SK-N-SH treated with all-trans-retinoic acid at 6 μM for 48 hours (cell line): ENCODE data around the gene TTC29.

Experiments
- ATAC-seq: fragments of 200-7000 bp; cut with Tn5 transposase; 3 replicates; pipeline ENCODE4 v1.9.1; 2020; ENCODE audit warnings: mild to moderate bottlenecking, moderate library complexity
- ARNTL ChIP-seq: fragments of 450-650 bp; formaldehyde crosslinking; IDR thresholded peaks from 2 replicates; pipeline ENCODE4 v1.5.0; 2020; ENCODE audit warnings: low read depth, mild to moderate bottlenecking, moderate library complexity, borderline replicate concordance
- BACH2 ChIP-seq: fragments of 250-450 bp; sonication (Bioruptor Pico); IDR thresholded peaks from 2 replicates; pipeline ENCODE4 v1.9.0; 2021; ENCODE audit warnings: mild to moderate bottlenecking, borderline replicate concordance
- CREB5 ChIP-seq: fragments of 250-450 bp; sonication (Bioruptor Pico); IDR thresholded peaks from 2 replicates; pipeline ENCODE4 v1.5.1; 2020; ENCODE audit warnings: low read depth, mild to moderate bottlenecking, moderate library complexity
- CSDC2 ChIP-seq: fragments of 250-450 bp; sonication (Bioruptor Pico); IDR thresholded peaks from 2 replicates; pipeline ENCODE4 v1.5.0; 2020; ENCODE audit warnings: mild to moderate bottlenecking, moderate library complexity
- CSRNP3 ChIP-seq: fragments of 250-450 bp; sonication (Bioruptor Pico); IDR thresholded peaks from 2 replicates; pipeline ENCODE4 v1.5.1; 2021; ENCODE audit warnings: mild to moderate bottlenecking, moderate library complexity
- ESRRG ChIP-seq: fragments of 250-450 bp; sonication (Bioruptor Pico); IDR thresholded peaks from 2 replicates; pipeline ENCODE4 v1.6.1; 2021; ENCODE audit warnings: mild to moderate bottlenecking
- GLIS3 ChIP-seq: fragments of 250-450 bp; sonication (Bioruptor Pico); IDR thresholded peaks from 2 replicates; pipeline ENCODE4 v1.5.0; 2020; ENCODE audit warnings: mild to moderate bottlenecking, moderate library complexity
- ISL1 ChIP-seq: fragments of 250-450 bp; sonication (Bioruptor Pico); IDR thresholded peaks from 2 replicates; pipeline ENCODE4 v2.1.2; 2022; ENCODE audit warnings: mild to moderate bottlenecking, moderate library complexity
- OSR1 ChIP-seq: fragments of 250-450 bp; sonication (Bioruptor Pico); IDR thresholded peaks from 2 replicates; pipeline ENCODE4 v1.8.0; 2022; ENCODE audit warnings: moderate library complexity, mild to moderate bottlenecking, inconsistent platforms
- PATZ1 ChIP-seq: fragments of 250-450 bp; sonication (Bioruptor Pico); IDR thresholded peaks from 2 replicates; pipeline ENCODE4 v1.8.0; 2020; ENCODE audit warnings: mild to moderate bottlenecking, moderate library complexity, borderline replicate concordance
- POU6F1 ChIP-seq: fragments of 250-450 bp; sonication (Bioruptor Pico); IDR thresholded peaks from 2 replicates; pipeline ENCODE4 v1.8.0; 2021; ENCODE audit warnings: low read depth, mild to moderate bottlenecking, moderate library complexity, borderline replicate concordance
- PPARA ChIP-seq: fragments of 250-450 bp; sonication (Bioruptor Pico); IDR thresholded peaks from 2 replicates; pipeline ENCODE4 v1.5.0; 2020; ENCODE audit warnings: mild to moderate bottlenecking, borderline replicate concordance
- RARB ChIP-seq: fragments of 250-450 bp; sonication (Bioruptor Pico); IDR thresholded peaks from 2 replicates; pipeline ENCODE4 v1.8.0; 2021; ENCODE audit warnings: mild to moderate bottlenecking, moderate library complexity
- SNAI2 ChIP-seq: fragments of 250-450 bp; sonication (Bioruptor Pico); IDR thresholded peaks from 2 replicates; pipeline ENCODE4 v1.5.0; 2020; ENCODE audit warnings: mild to moderate bottlenecking, moderate library complexity
- TCF4 ChIP-seq: fragments of 250-450 bp; sonication (Bioruptor Pico); IDR thresholded peaks from 2 replicates; pipeline ENCODE4 v1.8.0; 2021; ENCODE audit warnings: mild to moderate bottlenecking, moderate library complexity, borderline replicate concordance
- TOX ChIP-seq: fragments of 250-450 bp; sonication (Bioruptor Pico); IDR thresholded peaks from 2 replicates; pipeline ENCODE4 v1.8.0; 2021; ENCODE audit warnings: mild to moderate bottlenecking, moderate library complexity, borderline replicate concordance
- TSHZ2 ChIP-seq: fragments of 250-450 bp; sonication (Bioruptor Pico); IDR thresholded peaks from 2 replicates; pipeline ENCODE4 v1.5.0; 2020; ENCODE audit warnings: mild to moderate bottlenecking, moderate library complexity
- ZC3H10 ChIP-seq: fragments of 250-450 bp; sonication (Bioruptor Pico); IDR thresholded peaks from 2 replicates; pipeline ENCODE4 v1.5.1; 2021; ENCODE audit warnings: mild to moderate bottlenecking, moderate library complexity
- ZFP3 ChIP-seq: fragments of 250-450 bp; sonication (Bioruptor Pico); IDR thresholded peaks from 2 replicates; pipeline ENCODE4 v1.5.0; 2020; ENCODE audit warnings: mild to moderate bottlenecking, moderate library complexity
- ZFP30 ChIP-seq: fragments of 450-650 bp; formaldehyde crosslinking; IDR thresholded peaks from 2 replicates; pipeline ENCODE4 v1.5.0; 2022; ENCODE audit warnings: mild to moderate bottlenecking, moderate library complexity
- ZNF565 ChIP-seq: fragments of 450-650 bp; formaldehyde crosslinking; conservative IDR thresholded peaks from 2 replicates; pipeline ENCODE4 v1.5.0; 2020; ENCODE audit warnings: low read depth, mild to moderate bottlenecking, moderate library complexity
- ZNF70 ChIP-seq: fragments of 450-650 bp; formaldehyde crosslinking; IDR thresholded peaks from 2 replicates; pipeline ENCODE4 v1.5.0; 2020; ENCODE audit warnings: mild to moderate bottlenecking, moderate library complexity
- ZNF8 ChIP-seq: fragments of 450-650 bp; formaldehyde crosslinking; IDR thresholded peaks from 2 replicates; pipeline ENCODE4 v1.5.0; 2020; ENCODE audit warnings: mild to moderate bottlenecking, moderate library complexity

TTC29 gene

GRCh38 chr4:146957237-146957636 lies 11.6 kb upstream of the TTC29 start:
- TF ChIP-seq PPARA (CRISPR knock-in tag) (no peak), GLIS3 (CRISPR knock-in tag) (no peak), BACH2 (CRISPR knock-in tag) (no peak), ARNTL (no peak), ESRRG (CRISPR knock-in tag) (no peak), ISL1 (CRISPR knock-in tag) (no peak), ZNF565 (no peak), POU6F1 (CRISPR knock-in tag) (no peak), CREB5 (no peak), TCF4 (CRISPR knock-in tag) (no peak), ZFP3 (CRISPR knock-in tag) (no peak), CSRNP3 (no peak), RARB (CRISPR knock-in tag) (no peak), OSR1 (CRISPR knock-in tag) (no peak), CSDC2 (no peak), TOX (CRISPR knock-in tag) (no peak)

GRCh38 chr4:146952896-146953295 lies 7.2 kb upstream of the TTC29 start:
- TF ChIP-seq CSRNP3 (no peak), ZNF70 (CRISPR knock-in tag) (no peak), ISL1 (CRISPR knock-in tag) (no peak), ZC3H10 (CRISPR knock-in tag) (no peak), RARB (CRISPR knock-in tag) (no peak), ZNF8 (CRISPR knock-in tag) (no peak), CSDC2 (no peak), ZNF565 (no peak), BACH2 (CRISPR knock-in tag) (no peak), GLIS3 (CRISPR knock-in tag) (no peak), ZFP30 (CRISPR knock-in tag) (no peak), PATZ1 (no peak), SNAI2 (CRISPR knock-in tag) (no peak), OSR1 (CRISPR knock-in tag) (no peak), TCF4 (CRISPR knock-in tag) (no peak), CREB5 (no peak), ARNTL (no peak)
- no peak for ATAC-seq

More at GRCh38 chr4:146957237-146957636, 11.6 kb upstream of the TTC29 start:
- no peak for ATAC-seq

- no peak for ATAC-seq
- TF ChIP-seq POU6F1 (CRISPR knock-in tag) (no peak), CREB5 (no peak), GLIS3 (CRISPR knock-in tag) (no peak), RARB (CRISPR knock-in tag) (no peak), BACH2 (CRISPR knock-in tag) (no peak), ARNTL (no peak), TSHZ2 (CRISPR knock-in tag) (no peak), PPARA (CRISPR knock-in tag) (no peak)
Observed at GRCh38 chr4:146949559-146949958, 3.9 kb upstream of the TTC29 start.
